ENCODE data around the gene BFAR.
"Not testable (repeated sequence)": the region's sequence is repeated elsewhere in the genome, so short reads cannot be mapped to it uniquely, and the experiment has no call there.

The BFAR gene

DNA sequence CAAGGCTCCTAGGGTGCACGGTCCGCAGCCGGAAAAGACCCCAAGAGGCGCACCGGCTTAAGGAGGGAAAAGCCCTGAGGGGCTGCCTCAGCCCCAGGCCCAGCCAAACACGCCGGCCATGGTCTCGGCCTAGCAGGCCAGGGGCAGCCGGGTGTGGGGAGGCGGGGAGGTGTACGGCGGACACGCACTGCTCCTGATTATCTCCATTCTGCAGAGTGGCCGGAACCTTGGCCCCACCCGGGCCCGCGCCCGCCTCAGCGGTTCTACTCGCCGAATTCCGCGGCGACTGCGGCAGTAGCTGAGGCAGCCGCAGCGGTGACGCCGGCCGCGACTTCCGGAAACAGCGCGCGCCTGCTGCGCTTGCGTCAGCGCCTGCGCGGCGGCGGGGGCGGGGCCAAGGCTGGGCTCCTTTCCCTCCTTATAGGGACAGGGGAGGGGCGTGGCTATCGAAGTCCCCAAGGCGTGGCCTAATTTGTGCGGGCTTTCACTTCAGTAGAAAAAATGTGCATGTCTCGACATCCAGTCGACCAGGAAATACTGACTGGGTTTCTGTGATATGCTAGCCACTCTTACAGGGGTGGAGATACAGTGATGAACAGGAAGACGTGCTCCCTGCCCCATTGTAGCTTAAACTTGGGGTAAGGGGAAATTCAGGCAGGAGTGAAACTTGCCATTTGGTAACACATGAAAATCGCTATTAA, 2.7 kb upstream of the BFAR start, which contains the start of gene PARN:
TSS of gene PARN (minus strand) at position 342 of the 701 bp plus-strand sequence. CDS start at position 207, 135 bp downstream.
- H3K27me3 ChIP-seq (ENCODE audit: low read depth, low read length): no peaks in the 10 kb centered on the region
- peaks cover 29% of the 10 kb centered on the region for H3K4me1 ChIP-seq (ENCODE audit: low read length)
- peak within 1 kb of the TSS; percentile 88 for H3K9ac ChIP-seq (ENCODE audit: low read length)
- peaks cover 38% of the 10 kb centered on the region for H3K36me3 ChIP-seq (replicated peaks; ENCODE audit: low read depth, low read length)
- H4K20me1 ChIP-seq (ENCODE audit: insufficient read depth, low read length): peaks cover 11% of the 10 kb centered on the region
- peaks cover 46% of the 10 kb centered on the region for H3K79me2 ChIP-seq (ENCODE audit: low read length)
- no peaks in the 10 kb centered on the region for H3K9me3 ChIP-seq (ENCODE audit: insufficient read depth, low read length)
- H3K4me3 ChIP-seq (ENCODE audit: low read length): peak within 1 kb of the TSS; percentile 90
- peak within 1 kb of the TSS; percentile 96 for H3K27ac ChIP-seq (ENCODE audit: low read length)
- peak within 1 kb of the TSS; percentile 88 for H3K4me2 ChIP-seq (ENCODE audit: low read length)
- TF ChIP-seq EZH2phosphoT487 (IDR thresholded peaks at IDR 0.05; ENCODE audit: low read depth): no peak
- H2AFZ ChIP-seq (ENCODE audit: low read depth, low read length): peak within 1 kb of the TSS; percentile 87

GRCh38 chr16:14630620-14631330, 2.0 kb upstream of the BFAR start:
- H3K27ac ChIP-seq (ENCODE audit: low read length): peak overlapping the region; percentile 96
- peak overlapping the region; percentile 77 for H3K4me3 ChIP-seq (ENCODE audit: low read length)

DNA sequence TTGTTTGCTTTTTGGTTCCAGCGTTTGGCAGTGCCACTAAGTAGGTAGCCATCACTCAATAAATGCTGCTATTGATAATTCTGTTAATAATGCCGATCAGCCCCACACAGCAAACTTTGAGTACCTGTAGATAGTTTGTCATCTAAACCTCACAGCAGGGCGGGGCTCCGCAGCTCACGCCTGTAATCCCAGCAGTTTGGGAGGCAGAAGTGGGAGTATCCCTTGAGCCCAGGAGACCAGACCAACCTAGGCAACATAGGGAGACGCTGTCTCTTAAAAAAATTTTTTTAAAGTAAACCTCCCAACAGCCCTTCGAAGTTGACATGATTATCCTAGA, 1.6 kb downstream of the BFAR start:
- H3K79me2 ChIP-seq (ENCODE audit: low read length): peaks cover 76% of the 10 kb centered on the region
- H3K9ac ChIP-seq (ENCODE audit: low read length): no peak overlapping the region
- peak overlapping the region; percentile 75 for H3K4me2 ChIP-seq (ENCODE audit: low read length)
- H3K4me1 ChIP-seq (ENCODE audit: low read length): peaks cover 20% of the 10 kb centered on the region
- H4K20me1 ChIP-seq (ENCODE audit: insufficient read depth, low read length): peaks cover 28% of the 10 kb centered on the region
- no peaks in the 10 kb centered on the region for H3K9me3 ChIP-seq (ENCODE audit: insufficient read depth, low read length)
- TF ChIP-seq EZH2phosphoT487 (IDR thresholded peaks at IDR 0.05; ENCODE audit: low read depth) (no peak), CTCF (IDR thresholded peaks at IDR 0.05; ENCODE audit: low read depth, low read length) (no peak)
- peaks cover 17% of the 10 kb centered on the region for H3K36me3 ChIP-seq (replicated peaks; ENCODE audit: low read depth, low read length)
- no peaks in the 10 kb centered on the region for H3K27me3 ChIP-seq (ENCODE audit: low read depth, low read length)
- H3K27ac ChIP-seq (ENCODE audit: low read length): no peak overlapping the region
- peak overlapping the region; percentile 91 for H3K4me3 ChIP-seq (ENCODE audit: low read length)
- no peak overlapping the region for H2AFZ ChIP-seq (ENCODE audit: low read depth, low read length)

More at GRCh38 chr16:14630620-14631330, 2.0 kb upstream of the BFAR start:
- peak overlapping the region; percentile 87 for H2AFZ ChIP-seq (ENCODE audit: low read depth, low read length)
- H4K20me1 ChIP-seq (ENCODE audit: insufficient read depth, low read length): peaks cover 17% of the 10 kb centered on the region
- peaks cover 53% of the 10 kb centered on the region for H3K79me2 ChIP-seq (ENCODE audit: low read length)
- H3K4me2 ChIP-seq (ENCODE audit: low read length): peak overlapping the region; percentile 88
- H3K27me3 ChIP-seq (ENCODE audit: low read depth, low read length); H3K9me3 ChIP-seq (ENCODE audit: insufficient read depth, low read length): not testable (repeated sequence)
- peaks cover 33% of the 10 kb centered on the region for H3K36me3 ChIP-seq (replicated peaks; ENCODE audit: low read depth, low read length)
- H3K9ac ChIP-seq (ENCODE audit: low read length): peak overlapping the region; percentile 80
- H3K4me1 ChIP-seq (ENCODE audit: low read length): peaks cover 29% of the 10 kb centered on the region

DNA sequence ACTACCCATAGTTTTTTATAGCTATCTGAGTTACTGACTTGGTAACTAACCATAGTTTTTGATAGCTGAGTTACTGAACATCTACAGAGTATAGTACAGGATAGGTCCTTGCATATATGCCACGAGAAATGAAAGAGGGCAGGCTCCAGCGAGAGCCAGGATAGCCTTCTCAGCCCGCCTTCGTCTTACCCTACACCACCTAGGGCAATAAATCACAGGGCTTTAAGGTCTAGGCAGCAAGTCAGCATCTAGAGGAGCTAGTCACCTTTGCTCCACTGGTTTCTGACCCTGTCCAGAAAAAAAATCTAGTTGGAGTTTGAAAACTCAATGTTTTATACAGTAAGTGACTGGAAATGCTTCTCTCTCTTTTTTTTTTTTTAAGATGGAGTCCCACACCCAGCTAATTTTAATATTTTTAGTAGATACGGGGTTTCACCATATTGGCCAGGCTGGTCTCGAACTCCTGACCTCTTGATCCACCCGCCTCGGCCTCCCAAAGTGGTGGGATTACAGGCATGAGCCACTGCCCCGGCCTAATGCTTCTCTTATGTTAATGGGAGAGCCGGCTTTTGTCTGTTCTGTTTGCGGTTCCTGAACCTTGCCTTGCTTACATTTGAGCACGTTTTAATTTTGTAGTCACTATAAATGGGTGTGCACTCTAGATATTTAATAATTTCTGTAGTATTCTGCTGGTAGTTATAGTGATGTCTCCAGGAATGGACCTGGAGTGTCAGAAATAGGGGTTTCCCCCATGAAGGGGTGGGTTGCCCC, 2.8 kb downstream of the BFAR start:
- no peaks in the 10 kb centered on the region for H3K9me3 ChIP-seq (ENCODE audit: insufficient read depth, low read length)
- no peak overlapping the region for H3K27ac ChIP-seq (ENCODE audit: low read length)
- peaks cover 17% of the 10 kb centered on the region for H3K4me1 ChIP-seq (ENCODE audit: low read length)
- no peak overlapping the region for H2AFZ ChIP-seq (ENCODE audit: low read depth, low read length)
- peaks cover 83% of the 10 kb centered on the region for H3K79me2 ChIP-seq (ENCODE audit: low read length)
- no peak for TF ChIP-seq EZH2phosphoT487 (IDR thresholded peaks at IDR 0.05; ENCODE audit: low read depth)
- TF ChIP-seq CTCF (IDR thresholded peaks at IDR 0.05; ENCODE audit: low read depth, low read length): no peak
- no peak overlapping the region for H3K9ac ChIP-seq (ENCODE audit: low read length)
- no peak overlapping the region for H3K4me3 ChIP-seq (ENCODE audit: low read length)
- peaks cover 23% of the 10 kb centered on the region for H3K36me3 ChIP-seq (replicated peaks; ENCODE audit: low read depth, low read length)
- H4K20me1 ChIP-seq (ENCODE audit: insufficient read depth, low read length): peaks cover 33% of the 10 kb centered on the region
- no peak overlapping the region for H3K4me2 ChIP-seq (ENCODE audit: low read length)
- H3K27me3 ChIP-seq (ENCODE audit: low read depth, low read length): no peaks in the 10 kb centered on the region

- not testable (repeated sequence) for H3K9me3 ChIP-seq (ENCODE audit: insufficient read depth, low read length); H3K27ac ChIP-seq (ENCODE audit: low read length); H3K4me3 ChIP-seq (ENCODE audit: low read length); H3K9ac ChIP-seq (ENCODE audit: low read length); H2AFZ ChIP-seq (ENCODE audit: low read depth, low read length); H3K27me3 ChIP-seq (ENCODE audit: low read depth, low read length); H3K4me2 ChIP-seq (ENCODE audit: low read length)
- H3K4me1 ChIP-seq (ENCODE audit: low read length): peaks cover 15% of the 10 kb centered on the region
- H4K20me1 ChIP-seq (ENCODE audit: insufficient read depth, low read length): peaks cover 39% of the 10 kb centered on the region
- H3K36me3 ChIP-seq (replicated peaks; ENCODE audit: low read depth, low read length): peaks cover 28% of the 10 kb centered on the region
- peaks cover 90% of the 10 kb centered on the region for H3K79me2 ChIP-seq (ENCODE audit: low read length)
Observed at GRCh38 chr16:14636179-14636950, 3.6 kb downstream of the BFAR start.

DNA sequence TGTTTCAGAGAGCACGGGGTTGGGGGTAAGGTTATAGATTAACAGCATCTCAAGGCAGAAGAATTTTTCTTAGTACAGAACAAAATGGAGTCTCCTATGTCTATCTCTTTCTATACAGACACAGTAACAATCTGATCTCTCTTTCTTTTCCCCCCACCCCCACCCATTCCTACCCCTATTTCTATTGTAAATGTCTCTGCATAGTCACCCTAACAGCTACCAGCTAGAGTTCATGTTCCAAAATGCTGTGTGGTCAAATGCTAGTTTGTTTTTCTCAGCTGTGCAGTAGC, 4.1 kb downstream of the BFAR start:
- H4K20me1 ChIP-seq (ENCODE audit: insufficient read depth, low read length): peaks cover 42% of the 10 kb centered on the region
- H3K4me2 ChIP-seq (ENCODE audit: low read length); H3K9ac ChIP-seq (ENCODE audit: low read length); H3K4me3 ChIP-seq (ENCODE audit: low read length); H3K9me3 ChIP-seq (ENCODE audit: insufficient read depth, low read length); H3K27ac ChIP-seq (ENCODE audit: low read length); H2AFZ ChIP-seq (ENCODE audit: low read depth, low read length); H3K27me3 ChIP-seq (ENCODE audit: low read depth, low read length): not testable (repeated sequence)
- peaks cover 94% of the 10 kb centered on the region for H3K79me2 ChIP-seq (ENCODE audit: low read length)
- peaks cover 30% of the 10 kb centered on the region for H3K36me3 ChIP-seq (replicated peaks; ENCODE audit: low read depth, low read length)
- peaks cover 12% of the 10 kb centered on the region for H3K4me1 ChIP-seq (ENCODE audit: low read length)
